ENCODE data around the gene UQCRH.

Gene UQCRH

DNA sequence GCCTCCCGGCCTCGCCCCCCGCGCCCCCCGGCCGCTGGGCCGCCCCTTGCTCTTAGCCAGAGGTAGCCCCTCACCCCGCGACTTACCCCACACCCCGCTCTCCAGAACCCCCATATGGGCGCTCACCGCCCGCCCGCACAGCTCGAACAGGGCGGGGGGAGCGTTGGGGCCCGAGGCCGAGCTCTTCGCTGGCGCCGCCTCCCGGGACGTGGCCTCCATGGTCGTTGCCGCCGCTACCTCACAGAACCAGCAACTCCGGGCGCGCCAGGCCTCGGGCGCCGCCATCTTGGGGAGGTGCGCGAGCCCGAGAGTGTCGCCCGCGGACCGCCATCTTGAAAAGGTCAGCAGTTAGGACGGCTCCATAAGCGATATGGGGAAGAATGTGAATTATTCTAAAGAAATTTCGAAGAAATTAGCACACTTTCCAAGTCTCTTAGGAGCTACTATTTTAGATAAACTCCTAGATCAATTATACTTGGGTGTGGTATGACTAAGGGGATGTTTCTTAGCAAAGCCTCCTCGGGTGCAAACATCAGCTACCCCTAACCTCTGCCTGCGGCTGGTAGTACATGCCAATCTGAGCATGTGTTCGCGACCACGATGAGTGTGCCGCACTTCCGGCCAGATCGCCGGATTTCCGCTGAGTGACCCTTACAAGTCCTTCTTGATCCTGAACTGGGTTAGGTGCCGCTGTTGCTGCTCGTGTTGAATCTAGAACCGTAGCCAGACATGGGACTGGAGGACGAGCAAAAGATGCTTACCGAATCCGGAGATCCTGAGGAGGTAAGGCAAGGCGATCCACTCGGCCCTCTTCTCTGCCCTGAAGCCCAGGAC is at the start of gene UQCRH, which contains the start of gene LRRC41:
UQCRH (plus strand) TSS at position 661 of the 834 bp plus-strand sequence; CDS start at position 730, 69 bp downstream.
LRRC41 (minus strand) TSS at position 579 of the 834 bp plus-strand sequence; CDS start at position 285, 294 bp downstream.
- peak; percentile 94 for DNase-seq (ENCODE audit: low spot score)

- DNase-seq (ENCODE audit: low spot score), result no peak
These were observed 48.8 kb upstream of the UQCRH start for GRCh38 chr1:46254668-46255067.

DNA sequence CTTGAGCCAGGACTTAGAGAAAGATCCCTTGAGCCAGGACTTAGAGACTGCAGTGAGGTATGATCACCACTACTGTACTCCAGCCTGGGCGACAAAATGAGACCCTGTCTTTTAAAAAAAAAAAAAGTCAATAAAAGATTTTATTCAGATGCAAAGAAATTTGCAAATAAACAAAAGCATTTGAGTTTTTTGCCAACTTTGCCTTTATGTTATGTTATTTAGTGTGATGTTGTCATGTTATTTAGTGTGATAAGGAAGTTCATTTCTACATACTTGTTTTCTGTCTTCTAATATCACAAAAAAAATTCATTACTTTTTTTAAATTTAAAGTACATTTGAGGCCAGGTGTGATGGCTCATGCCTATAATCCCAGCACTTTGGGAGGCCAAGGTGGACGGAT is 47.0 kb upstream of the UQCRH start:
- DNase-seq (ENCODE audit: low spot score), result no peak

GRCh38 chr1:46262508-46262907 is 41.0 kb upstream of the UQCRH start:
- DNase-seq (ENCODE audit: low spot score), result no peak

DNA sequence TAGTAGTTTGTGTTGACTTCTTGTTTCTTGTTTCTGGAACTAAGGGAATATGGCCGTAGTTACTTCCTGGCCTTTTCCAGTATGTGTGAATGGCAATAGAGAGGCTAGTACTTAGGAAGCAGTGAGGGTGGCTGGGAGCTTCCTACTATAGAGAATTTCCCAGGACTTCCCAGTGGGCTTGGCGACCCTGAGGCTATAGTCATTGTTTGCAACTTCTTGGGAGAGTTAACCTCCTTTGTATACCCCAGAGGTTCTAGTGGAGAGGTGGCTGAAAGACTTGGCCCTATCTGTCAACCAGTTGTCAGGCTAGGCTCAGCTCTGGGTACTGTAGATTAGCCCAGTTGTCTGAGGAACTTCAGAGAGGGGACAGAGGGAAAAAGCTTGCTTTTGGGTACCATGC is 40.4 kb upstream of the UQCRH start:
- DNase-seq (ENCODE audit: low spot score), result no peak

DNA sequence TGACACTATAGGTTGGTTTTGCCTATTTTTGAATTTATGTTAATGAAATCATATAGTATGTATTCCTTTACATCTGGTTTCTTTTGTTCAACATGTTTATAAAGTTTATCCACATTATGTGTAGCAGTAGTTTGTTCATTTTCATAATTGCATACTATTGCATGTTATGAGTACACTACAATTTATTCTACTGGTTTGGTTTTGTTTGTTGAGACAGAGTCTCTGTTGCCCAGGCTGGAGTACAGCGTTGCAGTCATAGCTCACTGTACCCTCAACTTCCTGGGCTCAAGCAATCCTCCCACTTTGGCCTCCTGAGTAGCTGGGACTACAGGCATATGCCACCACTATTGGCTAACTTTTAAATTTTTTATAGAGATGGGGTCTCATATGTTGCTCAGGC is 34.9 kb upstream of the UQCRH start:
- no peak for DNase-seq (ENCODE audit: low spot score)

DNA sequence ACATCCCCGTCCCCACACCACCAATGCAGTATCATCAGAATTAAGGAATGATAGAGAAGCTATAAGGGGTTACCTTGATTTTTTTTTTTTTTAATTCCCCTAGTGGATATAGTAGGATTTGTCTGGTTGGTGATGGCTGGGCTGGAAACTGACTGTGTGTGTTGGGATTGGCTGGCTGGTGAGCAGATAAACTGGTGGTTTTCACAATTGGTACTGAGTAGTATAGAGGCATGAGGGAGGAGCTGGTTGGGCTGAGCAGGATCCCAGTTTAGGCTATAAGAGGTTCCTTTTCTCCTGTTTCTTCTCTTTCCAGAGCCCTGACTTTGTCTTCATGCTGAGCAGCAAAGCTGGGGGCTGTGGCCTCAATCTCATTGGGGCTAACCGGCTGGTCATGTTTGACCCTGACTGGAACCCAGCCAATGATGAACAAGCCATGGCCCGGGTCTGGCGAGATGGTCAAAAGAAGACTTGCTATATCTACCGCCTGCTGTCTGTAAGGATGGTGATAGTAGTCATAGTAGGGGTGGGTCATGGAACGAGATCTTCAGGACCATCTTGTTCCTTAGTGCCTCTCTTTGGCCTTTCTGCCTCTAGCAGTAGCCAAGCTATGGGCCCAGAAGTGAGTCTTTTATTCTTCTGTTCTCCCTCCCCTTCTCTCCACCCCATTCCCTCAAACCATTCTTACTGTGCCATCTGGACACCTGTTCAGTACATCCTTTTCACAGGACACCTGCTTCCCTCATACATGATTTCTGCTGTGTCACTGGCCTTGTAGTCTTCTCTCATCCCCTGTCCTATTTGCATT is 29.1 kb upstream of the UQCRH start:
- DNase-seq (ENCODE audit: low spot score), result peak; percentile 25

- no peak for DNase-seq (ENCODE audit: low spot score)
These were observed 28.5 kb upstream of the UQCRH start for GRCh38 chr1:46275030-46275337.

- no peak for DNase-seq (ENCODE audit: low spot score)
These were observed 25.7 kb upstream of the UQCRH start for GRCh38 chr1:46277658-46278373.

DNA sequence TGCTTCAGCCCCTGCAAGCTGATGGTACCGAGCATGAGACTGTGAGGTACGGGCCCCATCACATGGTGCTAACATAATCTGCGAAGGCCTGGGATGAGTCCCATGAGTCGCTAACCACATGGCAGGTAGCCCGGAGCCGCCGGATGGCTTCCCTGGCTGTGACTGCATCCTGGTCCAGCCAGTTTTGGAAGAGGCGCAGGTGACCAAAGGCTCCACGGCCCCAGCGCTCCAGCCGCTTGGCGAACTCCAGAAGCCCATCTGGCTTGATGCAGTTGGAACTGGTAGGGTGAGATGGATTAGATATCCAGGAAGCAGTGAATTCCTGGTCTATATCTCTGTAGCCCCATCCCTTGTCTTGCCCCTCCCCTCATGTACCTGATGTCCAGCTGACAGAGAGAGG is 24.7 kb upstream of the UQCRH start:
- DNase-seq (ENCODE audit: low spot score), result no peak

GRCh38 chr1:46280092-46280491 is 23.4 kb upstream of the UQCRH start:
- DNase-seq (ENCODE audit: low spot score), result no peak

DNA sequence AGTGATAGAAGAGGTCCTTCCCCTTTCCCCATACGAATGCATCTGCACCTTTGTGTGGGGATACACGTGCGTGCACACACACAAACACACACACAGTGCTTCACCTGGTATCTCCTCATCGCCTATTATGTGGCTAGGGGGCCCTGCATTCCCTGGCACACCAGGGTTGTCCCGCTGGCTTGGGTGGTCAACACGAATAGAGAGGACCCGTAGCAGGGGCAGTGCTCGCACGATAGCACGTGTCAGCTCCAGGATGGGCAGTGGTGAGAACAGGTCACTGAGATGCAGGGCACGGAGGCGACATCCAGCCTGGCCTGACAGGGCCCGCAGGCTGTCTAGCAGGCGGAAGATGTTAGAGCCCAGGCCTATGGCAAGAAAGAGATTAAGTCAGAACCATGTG is 22.5 kb upstream of the UQCRH start:
- DNase-seq (ENCODE audit: low spot score), result no peak

GRCh38 chr1:46284058-46284457 is 19.4 kb upstream of the UQCRH start:
- DNase-seq (ENCODE audit: low spot score), result no peak

DNA sequence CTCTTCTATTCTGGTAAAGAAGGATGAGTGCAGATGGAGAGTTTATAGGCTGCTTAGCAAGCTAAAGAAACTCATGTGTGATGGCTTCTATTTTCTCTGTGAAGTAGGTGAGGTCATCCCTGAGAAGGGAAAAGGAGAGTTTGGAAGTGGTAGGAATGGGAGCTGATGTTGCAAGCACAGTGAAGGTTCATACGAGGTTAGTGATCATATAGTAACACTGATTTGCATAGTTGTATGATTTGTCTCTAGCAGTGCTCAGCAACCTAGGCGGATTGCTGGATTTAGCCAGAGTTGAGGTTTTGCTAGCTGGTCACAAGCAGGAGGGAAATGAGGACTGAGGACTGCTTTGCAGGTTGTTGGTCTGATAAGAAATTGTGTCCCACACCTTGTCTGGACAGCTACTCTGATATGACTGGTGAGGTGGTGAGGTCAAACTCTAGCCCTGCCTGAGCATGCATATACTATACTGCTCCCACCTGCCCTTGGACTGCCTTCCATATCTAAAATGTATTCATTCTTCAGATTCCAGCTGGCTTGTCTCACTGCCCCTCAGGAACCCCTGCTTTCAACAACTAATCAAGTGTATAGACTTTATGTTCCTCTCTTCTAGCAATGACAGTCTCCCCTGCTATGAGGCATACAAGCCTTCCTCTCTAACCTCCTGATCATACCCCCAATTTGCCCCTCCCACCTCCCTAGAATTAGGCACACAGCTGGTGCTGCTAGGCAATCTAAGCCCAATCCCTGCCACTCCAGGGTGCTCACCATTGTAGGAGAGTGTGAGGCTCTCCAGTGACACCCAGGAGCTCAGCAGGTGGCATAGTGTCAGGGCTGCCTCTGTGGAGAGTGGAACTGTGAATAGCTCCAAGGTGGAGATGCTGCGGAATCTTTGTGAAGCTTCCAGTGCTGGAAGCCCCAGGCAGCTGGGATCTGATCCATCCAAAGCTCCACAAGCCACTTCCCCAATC is 18.6 kb upstream of the UQCRH start:
- no peak for DNase-seq (ENCODE audit: low spot score)

DNA sequence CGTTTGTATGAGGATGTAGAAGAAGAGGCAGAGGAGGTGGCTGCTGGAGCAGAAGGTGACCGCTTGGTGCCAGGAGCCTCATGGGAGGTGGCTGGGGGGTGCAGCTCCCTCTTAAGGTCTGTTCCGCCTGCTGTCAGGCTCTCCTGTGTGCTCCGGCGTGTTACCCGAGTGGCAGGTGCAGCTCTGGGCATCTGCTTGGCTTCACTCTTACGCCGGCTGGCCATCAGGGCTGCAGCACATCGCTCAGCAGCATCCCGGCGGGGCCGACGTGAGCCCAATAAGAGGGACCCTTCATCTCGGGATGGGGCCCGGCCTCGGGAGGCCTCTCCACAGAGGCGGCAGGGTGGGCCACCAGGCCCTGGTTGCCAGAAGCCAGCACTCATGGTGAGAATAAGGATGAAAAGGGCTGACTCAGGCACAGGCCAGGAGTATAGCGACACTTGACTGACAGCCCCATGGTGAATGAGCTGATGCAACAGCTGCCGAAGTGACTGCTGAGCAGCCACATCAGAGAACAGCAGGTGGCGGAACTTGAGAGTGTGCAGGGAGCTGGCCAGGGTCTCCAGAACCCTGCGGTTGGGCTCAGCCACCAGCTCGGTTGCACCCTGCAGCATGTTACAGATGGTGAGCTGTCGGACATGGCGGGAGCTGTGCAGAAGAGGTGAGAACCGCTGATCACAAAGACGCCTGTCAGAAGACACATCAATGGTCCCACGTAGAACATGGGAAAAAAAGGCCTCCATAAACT is 17.6 kb upstream of the UQCRH start:
- DNase-seq (ENCODE audit: low spot score), result no peak

DNA sequence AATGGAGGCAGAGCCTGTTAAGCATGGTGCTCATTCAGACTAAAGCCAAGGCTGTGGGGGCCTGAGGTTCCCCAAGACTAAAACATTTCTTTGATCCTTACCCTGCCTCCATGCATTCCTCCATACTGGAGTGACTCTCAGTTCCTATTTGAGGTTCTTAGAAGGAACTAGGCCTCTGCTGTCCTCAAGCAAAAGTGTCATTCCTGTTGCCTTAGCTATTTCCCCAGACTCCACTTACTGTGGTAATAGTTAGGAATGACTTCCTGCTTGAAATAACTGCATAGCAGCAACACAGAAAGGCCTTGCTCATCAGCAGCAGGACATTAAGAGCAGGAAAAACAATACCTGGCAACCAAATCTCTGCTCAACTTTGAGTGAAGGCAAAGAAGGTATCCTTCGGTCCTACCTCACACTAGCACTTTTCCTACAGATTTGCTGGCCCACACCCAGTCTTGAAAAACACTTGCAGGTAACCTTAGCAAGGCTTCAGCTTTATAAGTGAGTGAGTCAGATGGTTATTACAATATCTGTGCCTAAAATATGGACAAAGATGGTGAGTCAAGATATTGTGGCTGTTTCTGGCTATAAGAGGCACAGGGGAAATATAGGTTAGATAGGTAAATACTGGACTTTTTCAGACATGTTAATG is 14.9 kb upstream of the UQCRH start:
- DNase-seq (ENCODE audit: low spot score), result peak; percentile 72

DNA sequence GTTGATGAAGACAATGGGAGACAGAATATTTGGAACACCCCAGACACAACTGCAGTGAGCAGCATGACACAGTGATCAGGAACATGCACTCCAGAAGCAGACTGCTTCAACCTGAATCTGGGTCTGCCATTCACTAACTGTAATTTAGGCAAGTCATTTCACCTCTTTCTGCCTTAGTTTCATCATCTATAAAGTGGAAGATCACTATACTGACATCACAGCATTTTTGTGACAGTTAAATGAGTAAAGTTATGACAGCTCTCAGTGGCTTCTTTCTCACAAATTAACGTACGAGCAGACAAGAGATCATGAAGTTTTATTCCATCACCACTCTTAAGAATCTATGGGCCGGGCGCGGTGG is 14.4 kb upstream of the UQCRH start:
- DNase-seq (ENCODE audit: low spot score), result no peak

DNA sequence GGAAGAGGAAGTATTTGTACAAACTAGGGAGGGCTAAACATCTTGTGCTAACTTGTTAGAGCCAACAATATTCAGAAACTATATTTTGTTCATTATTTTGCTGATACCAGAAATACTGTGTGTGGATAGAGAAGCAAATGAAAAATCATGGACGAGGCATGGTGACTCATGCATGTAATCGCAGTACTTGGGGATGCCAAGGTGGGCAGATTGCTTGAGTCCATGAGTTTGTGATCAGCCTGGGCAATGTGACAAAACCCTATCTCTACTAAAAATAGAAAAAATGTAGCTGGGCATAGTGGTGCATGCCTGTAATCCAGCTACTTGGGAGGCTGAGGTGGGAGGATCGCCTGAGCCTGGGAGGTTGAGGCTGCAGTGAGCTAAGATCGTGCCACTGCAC is 13.5 kb upstream of the UQCRH start:
- DNase-seq (ENCODE audit: low spot score), result no peak

GRCh38 chr1:46295306-46295705 is 8.2 kb upstream of the UQCRH start:
- DNase-seq (ENCODE audit: low spot score), result no peak

GRCh38 chr1:46298387-46298786 is 5.1 kb upstream of the UQCRH start:
- no peak for DNase-seq (ENCODE audit: low spot score)
